Caco-2 (cell line): ENCODE measurements around the gene CGB8. TPM values are rescaled to one million over a fixed set of nuclear protein-coding genes. Genes with fewer than 3 reads are reported as not detected.

Experiments
- BruUV-seq: library from RNA; stranded (reverse); fragments of 400-500 nt; replicated peaks from 2 replicates; lab custom pipeline; 2021; lab: Mats Ljungman, UMichigan
- CTCF ChIA-PET: fragments of 300-600 bp; sonication (Branson Sonifier 250); formaldehyde crosslinking; loops from one replicate; lab custom pipeline; 2022; ENCODE audit warnings: antibody characterized with exemption; lab: Charles Lee
- POLR2A ChIA-PET: fragments of 300-600 bp; sonication (Branson Sonifier 250); formaldehyde crosslinking; loops from one replicate; lab custom pipeline; 2022; ENCODE audit warnings: antibody characterized with exemption; lab: Charles Lee
- DNase-seq, 2 experiments: peaks; one replicate each; pipeline versions ENCODE4 v3.0.0 to v3.0.0-alpha.2; 2020 to 2022
- H3K27me3 ChIP-seq: replicated peaks from 2 replicates; pipeline ENCODE4 v1.6.0; 2011; ENCODE audit warnings: low read length; ENCODE audit not compliant: control insufficient read depth, insufficient read depth
- H3K36me3 ChIP-seq: 2 replicates; pipeline ENCODE4 v1.5.1; 2011; ENCODE audit warnings: low read length; ENCODE audit not compliant: control insufficient read depth, insufficient read depth
- H3K4me1 ChIP-seq: fragments of 250-450 bp; sonication (Bioruptor Pico); 2 replicates; pipeline ENCODE4 v1.5.1; 2020; ENCODE audit warnings: mild to moderate bottlenecking
- H3K4me3 ChIP-seq: 2 replicates; pipeline ENCODE4 v1.5.1; 2011; ENCODE audit warnings: low read depth, mild to moderate bottlenecking, control low read depth, low read length
- H3K9me3 ChIP-seq: fragments of 250-450 bp; sonication (Bioruptor Pico); 2 replicates; pipeline ENCODE4 v1.5.1; 2020; ENCODE audit warnings: mild to moderate bottlenecking, moderate library complexity
- H3K27ac Mint-ChIP-seq: one replicate; pipeline ENCODE4 v1.8.0; 2022; ENCODE audit warnings: mixed read lengths; ENCODE audit not compliant: unreplicated experiment
- H3K27me3 Mint-ChIP-seq: one replicate; pipeline ENCODE4 v1.8.0; 2022; ENCODE audit warnings: mixed read lengths; ENCODE audit not compliant: insufficient read depth, unreplicated experiment
- H3K36me3 Mint-ChIP-seq: one replicate; pipeline ENCODE4 v1.8.0; 2022; ENCODE audit warnings: mild to moderate bottlenecking, mixed read lengths; ENCODE audit not compliant: insufficient read depth, unreplicated experiment
- H3K4me1 Mint-ChIP-seq: one replicate; pipeline ENCODE4 v1.8.0; 2022; ENCODE audit warnings: low read depth, mixed read lengths; ENCODE audit not compliant: unreplicated experiment
- H3K4me3 Mint-ChIP-seq: one replicate; pipeline ENCODE4 v1.8.0; 2022; ENCODE audit warnings: mild to moderate bottlenecking, moderate library complexity, mixed read lengths; ENCODE audit not compliant: unreplicated experiment
- H3K9me3 Mint-ChIP-seq: one replicate; pipeline ENCODE4 v1.8.0; 2022; ENCODE audit warnings: mixed read lengths; ENCODE audit not compliant: unreplicated experiment
- CTCF ChIP-seq, 2 experiments: fragments of 200-600 bp in 1 of 2; IDR thresholded peaks; 1 replicate in 1 of 2; 2 replicates in 1 of 2; pipeline versions ENCODE4 v1.5.1 to v1.8.0; 2011 to 2022; ENCODE audit warnings: antibody characterized with exemption in 1 of 2, control low read depth in 1 of 2, inconsistent platforms in 1 of 2, low read depth in 1 of 2, low read length in 1 of 2, mild to moderate bottlenecking in 1 of 2, moderate library complexity in 1 of 2; ENCODE audit not compliant: insufficient read depth in 1 of 2, severe bottlenecking in 1 of 2, unreplicated experiment in 1 of 2
- intact Hi-C: fragments of 100-400 bp; cut with micrococcal nuclease; formaldehyde crosslinking; loops from one replicate; pipeline ENCODE4 v1.10.0; 2022; ENCODE audit not compliant: unreplicated experiment
- total RNA-seq: library from RNA; stranded (reverse); gene quantifications from 2 replicates; pipeline ENCODE4 v1.2.3, GENCODE V29; 2022

The CGB8 gene
- total RNA-seq, 1 experiment from 2014 or later, result not detected

GRCh38 chr19:49073514-49074378 is 24.8 kb upstream of the CGB8 start:
- H3K27ac Mint-ChIP-seq, result peak overlapping the region; percentile 60
- peaks cover 15% of the 10 kb centered on the region for H3K9me3 Mint-ChIP-seq
- H3K4me3 Mint-ChIP-seq, result peak overlapping the region; percentile 78
- ChIA-PET CTCF (interaction anchor here (0.6 to 1.8 kb wide), 15 partner anchors 9 to 155 kb away, joined by 3 to 16 read pairs (median 8); partner anchors contain the start of genes CGB7, GYS1, NTF4 and RUVBL2), POLR2A (interaction anchor here (0.7 to 1.3 kb wide), 2 partner anchors 9 to 54 kb away, joined by 3 to 7 read pairs; partner anchors contain the start of gene NTF4)
- no peak overlapping the region for H3K4me3 ChIP-seq
- H3K9me3 ChIP-seq, result no peaks in the 10 kb centered on the region
- peaks cover 11% of the 10 kb centered on the region for H3K4me1 ChIP-seq
- H3K27me3 Mint-ChIP-seq, result no peaks in the 10 kb centered on the region
- H3K36me3 ChIP-seq, result no peaks in the 10 kb centered on the region
- peaks cover 17% of the 10 kb centered on the region for H3K4me1 Mint-ChIP-seq
- TF ChIP-seq CTCF (IDR thresholded peaks at IDR 0.05; ENCODE audit: insufficient read depth in 1 of 2, low read depth in 1 of 2, low read length in 1 of 2, severe bottlenecking in 1 of 2, unreplicated experiment in 1 of 2), result peak; percentile 44 to 53
- intact Hi-C loops, result loop anchor here (1.0 to 5.0 kb wide), 3 partner anchors 56 to 286 kb away; partner anchors contain the start of genes GYS1, LHB and RUVBL2
- no TSS peak for BruUV-seq
- H3K36me3 Mint-ChIP-seq, result peaks cover 19% of the 10 kb centered on the region
- H3K27me3 ChIP-seq, result no peaks in the 10 kb centered on the region
- DNase-seq, result peak; percentile 59 to 72

GRCh38 chr19:49071860-49072547 is 23.1 kb upstream of the CGB8 start:
- Mint-ChIP-seq H3K27me3 (no peaks in the 10 kb centered on the region), H3K4me1 (peaks cover 25% of the 10 kb centered on the region), H3K4me3 (peak overlapping the region; percentile 78), H3K9me3 (peaks cover 22% of the 10 kb centered on the region), H3K27ac (peak overlapping the region; percentile 83), H3K36me3 (peaks cover 19% of the 10 kb centered on the region)
- Histone ChIP-seq H3K27me3 (no peaks in the 10 kb centered on the region), H3K9me3 (no peaks in the 10 kb centered on the region), H3K36me3 (no peaks in the 10 kb centered on the region), H3K4me1 (peaks cover 17% of the 10 kb centered on the region), H3K4me3 (peak overlapping the region; percentile 55)
- ChIA-PET POLR2A (no interaction called here), CTCF (interaction anchor here (0.6 to 1.0 kb wide), 4 partner anchors 78 to 1497 kb away, joined by 3 to 4 read pairs (median 3); partner anchors contain the start of gene RUVBL2)
- no peak for TF ChIP-seq CTCF (IDR thresholded peaks at IDR 0.05; ENCODE audit: insufficient read depth in 1 of 2, low read depth in 1 of 2, low read length in 1 of 2, severe bottlenecking in 1 of 2, unreplicated experiment in 1 of 2)
- peak; percentile 88 to 92 for DNase-seq
- intact Hi-C loops, result loop anchor here (5.0 kb wide), 2 partner anchors 80 to 285 kb away; partner anchors contain the start of genes GYS1 and RUVBL2
- BruUV-seq, result no TSS peak

- Mint-ChIP-seq H3K27ac (no peak overlapping the region), H3K4me1 (peaks cover 39% of the 10 kb centered on the region), H3K36me3 (peaks cover 19% of the 10 kb centered on the region), H3K4me3 (peak overlapping the region; percentile 6), H3K9me3 (peaks cover 22% of the 10 kb centered on the region), H3K27me3 (no peaks in the 10 kb centered on the region)
- no peaks in the 10 kb centered on the region for H3K27me3 ChIP-seq
- H3K9me3 ChIP-seq, result no peaks in the 10 kb centered on the region
- intact Hi-C loops, result loop anchor here (5.0 kb wide), 2 partner anchors 78 to 283 kb away; partner anchors contain the start of genes GYS1 and RUVBL2
- H3K36me3 ChIP-seq, result no peaks in the 10 kb centered on the region
- DNase-seq, result no peak
- H3K4me3 ChIP-seq, result no peak overlapping the region
- H3K4me1 ChIP-seq, result peaks cover 29% of the 10 kb centered on the region
- CTCF ChIA-PET, result no interaction called here
- POLR2A ChIA-PET, result no interaction called here
- no TSS peak for BruUV-seq
- TF ChIP-seq CTCF (IDR thresholded peaks at IDR 0.05; ENCODE audit: insufficient read depth in 1 of 2, low read depth in 1 of 2, low read length in 1 of 2, severe bottlenecking in 1 of 2, unreplicated experiment in 1 of 2), result no peak
These were observed 21.5 kb upstream of the CGB8 start for GRCh38 chr19:49070416-49070815.
